GM21529 (cell line): Measurements from ENCODE around the gene SPHK2.

Experiments used
- ATAC-seq: cut with Tn5 transposase; IDR thresholded peaks from one replicate; pipeline ENCODE4 v1.9.1; 2021; ENCODE audit not compliant: unreplicated experiment

The SPHK2 gene

DNA sequence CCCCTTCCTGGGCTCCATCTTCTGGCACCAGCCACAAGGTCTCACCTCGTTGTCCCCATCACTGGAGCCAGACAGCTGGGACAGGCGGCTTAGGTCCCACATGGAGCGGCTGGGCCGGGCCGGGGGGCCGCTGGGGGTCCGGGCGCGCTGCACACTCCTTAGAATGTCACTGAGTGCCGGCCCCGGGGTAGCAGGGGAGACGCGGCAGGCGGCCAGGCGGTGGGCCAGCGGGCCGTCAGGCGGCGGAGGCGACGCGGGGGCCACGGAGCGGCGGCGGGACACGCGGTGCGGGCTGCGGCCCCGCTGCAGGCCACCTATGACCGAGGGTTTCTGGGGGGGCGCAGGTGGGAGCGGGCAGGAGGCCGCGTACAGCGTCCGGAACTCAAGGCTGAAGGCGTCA, 15.9 kb upstream of the SPHK2 start:
- no peak for ATAC-seq

- no peak for ATAC-seq
Measured at GRCh38 chr19:48603850-48604249, 15.5 kb upstream of the SPHK2 start.

GRCh38 chr19:48606463-48607358, 12.6 kb upstream of the SPHK2 start, which contains the start of gene SPACA4:
SPACA4 (plus strand) TSS chr19:48606742; CDS start chr19:48606979, 237 bp downstream.
- no peak for ATAC-seq

- ATAC-seq, result no peak
Measured at GRCh38 chr19:48607359-48607755, 11.9 kb upstream of the SPHK2 start.

DNA sequence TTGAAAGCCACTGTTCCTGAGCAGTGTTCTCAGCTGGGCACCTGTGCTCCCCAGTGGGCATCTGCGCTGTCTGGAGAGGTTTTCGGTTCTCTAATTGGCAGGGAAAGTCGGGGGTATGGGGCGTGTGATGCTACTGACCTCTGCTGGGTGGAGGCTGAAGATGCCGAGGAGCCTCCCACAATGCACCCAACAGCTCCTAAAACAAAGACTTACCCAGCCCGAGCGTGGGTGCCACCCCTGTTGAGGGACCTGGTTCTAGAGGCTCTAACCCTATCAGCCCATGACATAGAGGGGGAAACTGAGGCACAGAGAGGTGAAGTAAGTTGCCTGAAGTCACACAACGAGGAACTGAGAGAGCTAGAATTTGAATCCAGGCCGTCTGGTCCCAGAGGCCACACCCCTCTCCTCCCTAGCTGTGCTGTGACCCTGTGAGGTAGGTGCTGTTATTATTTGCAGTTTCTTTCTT, 10.5 kb upstream of the SPHK2 start:
- ATAC-seq, result no peak

DNA sequence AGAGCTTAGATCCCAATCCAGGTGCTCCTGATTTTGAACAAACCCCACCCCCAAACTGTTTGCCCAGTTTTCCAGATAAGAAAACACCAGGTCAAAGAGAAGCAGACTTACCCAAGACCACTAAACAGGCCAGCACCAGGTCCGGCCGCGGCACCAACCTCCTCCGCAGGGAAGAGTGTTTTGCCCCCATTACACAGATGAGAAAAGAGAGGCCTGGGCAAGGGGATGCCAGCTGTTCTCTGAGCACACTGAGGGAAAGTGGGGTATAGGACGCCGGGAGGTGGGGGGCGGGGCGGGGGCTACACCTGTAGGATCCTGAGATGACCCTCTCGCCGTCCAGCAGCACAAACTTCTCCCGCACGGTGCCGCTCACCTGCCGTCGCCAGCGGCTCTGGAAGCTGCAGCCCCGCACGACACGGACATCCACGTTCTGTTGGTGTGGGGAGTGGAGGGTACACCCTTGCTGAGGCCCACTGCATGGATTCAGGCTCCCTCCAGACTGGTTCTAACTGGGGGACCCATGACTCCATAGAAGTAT, 9.7 kb upstream of the SPHK2 start:
- no peak for ATAC-seq

- ATAC-seq, result no peak
Measured at GRCh38 chr19:48611872-48612271, 7.4 kb upstream of the SPHK2 start.

DNA sequence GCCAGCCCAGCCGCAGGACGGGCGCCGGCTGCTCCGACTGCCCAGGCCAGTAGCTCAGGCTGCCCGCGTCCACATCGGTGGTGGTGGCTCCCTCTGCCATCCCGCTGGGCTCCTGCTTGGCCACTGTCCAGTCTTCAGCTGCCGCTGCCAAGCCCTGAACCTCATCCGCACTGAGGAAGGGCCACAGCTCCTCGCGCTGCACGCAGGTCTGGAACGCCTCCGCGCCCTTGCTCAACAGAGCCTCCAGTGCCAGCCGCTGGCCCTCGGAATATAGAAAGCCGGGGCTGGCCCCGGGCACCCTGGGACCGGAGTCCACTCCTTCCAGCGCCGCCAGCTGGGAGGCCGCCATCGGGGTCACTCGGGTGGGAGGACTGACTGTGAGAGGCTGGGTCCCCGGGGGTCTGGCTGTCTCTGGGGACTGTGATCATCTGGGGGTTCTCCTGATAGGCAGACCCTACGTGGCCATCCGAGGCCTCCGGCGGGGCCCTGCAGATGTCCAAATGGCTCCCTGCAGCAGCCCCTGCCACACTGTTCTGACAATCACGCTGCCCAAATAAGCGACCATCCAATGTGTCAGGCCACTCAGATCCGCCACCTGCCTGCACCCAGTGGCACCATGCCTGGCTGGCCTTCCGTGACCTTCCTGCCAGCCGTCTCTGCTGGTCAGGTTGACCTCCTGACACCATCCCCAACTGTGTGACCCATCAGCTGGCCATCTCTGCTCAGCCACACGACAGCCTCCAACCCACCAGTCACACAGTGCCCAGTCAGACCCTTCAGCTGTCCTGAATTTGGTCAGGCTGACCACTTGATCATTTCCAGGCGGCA, 6.1 kb upstream of the SPHK2 start:
- ATAC-seq, result no peak

DNA sequence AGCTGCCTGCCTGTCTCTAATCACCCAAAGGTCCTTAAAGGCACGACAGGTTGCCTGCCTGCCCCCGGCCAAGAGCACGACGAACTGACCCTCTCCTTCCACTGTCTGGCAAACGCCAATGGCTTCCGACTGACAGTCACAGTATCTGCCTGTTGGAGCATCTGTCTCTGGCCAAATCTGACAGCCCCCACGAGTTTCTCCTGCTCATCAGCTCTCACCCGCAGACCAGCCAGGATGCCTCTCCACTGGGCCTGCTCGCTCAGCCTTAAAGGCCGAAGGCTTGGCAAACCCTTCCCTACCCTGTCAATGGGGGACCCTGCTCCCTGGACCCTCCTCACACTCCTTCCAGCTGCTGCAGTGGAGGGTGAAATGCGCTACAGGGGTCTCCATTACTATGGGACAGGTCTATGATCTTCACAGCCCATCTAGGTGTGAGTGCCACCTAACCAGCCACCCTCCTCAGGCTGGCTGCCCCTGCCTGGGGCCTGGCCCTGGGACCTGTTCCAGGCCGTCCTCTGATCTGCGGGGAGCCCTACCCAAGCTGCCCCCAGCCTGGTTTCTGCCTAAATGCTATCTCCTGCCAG, 5.4 kb upstream of the SPHK2 start:
- no peak for ATAC-seq

- no peak for ATAC-seq
Measured at GRCh38 chr19:48614436-48615230, 4.7 kb upstream of the SPHK2 start, which contains the start of gene FAM83E. FAM83E (minus strand) TSS chr19:48615076; CDS start chr19:48613372, 1,704 bp downstream.

GRCh38 chr19:48615231-48616040, 3.9 kb upstream of the SPHK2 start:
- ATAC-seq, result no peak

GRCh38 chr19:48616041-48616436, 3.3 kb upstream of the SPHK2 start:
- no peak for ATAC-seq

GRCh38 chr19:48616491-48617056, 2.7 kb upstream of the SPHK2 start:
- no peak for ATAC-seq

DNA sequence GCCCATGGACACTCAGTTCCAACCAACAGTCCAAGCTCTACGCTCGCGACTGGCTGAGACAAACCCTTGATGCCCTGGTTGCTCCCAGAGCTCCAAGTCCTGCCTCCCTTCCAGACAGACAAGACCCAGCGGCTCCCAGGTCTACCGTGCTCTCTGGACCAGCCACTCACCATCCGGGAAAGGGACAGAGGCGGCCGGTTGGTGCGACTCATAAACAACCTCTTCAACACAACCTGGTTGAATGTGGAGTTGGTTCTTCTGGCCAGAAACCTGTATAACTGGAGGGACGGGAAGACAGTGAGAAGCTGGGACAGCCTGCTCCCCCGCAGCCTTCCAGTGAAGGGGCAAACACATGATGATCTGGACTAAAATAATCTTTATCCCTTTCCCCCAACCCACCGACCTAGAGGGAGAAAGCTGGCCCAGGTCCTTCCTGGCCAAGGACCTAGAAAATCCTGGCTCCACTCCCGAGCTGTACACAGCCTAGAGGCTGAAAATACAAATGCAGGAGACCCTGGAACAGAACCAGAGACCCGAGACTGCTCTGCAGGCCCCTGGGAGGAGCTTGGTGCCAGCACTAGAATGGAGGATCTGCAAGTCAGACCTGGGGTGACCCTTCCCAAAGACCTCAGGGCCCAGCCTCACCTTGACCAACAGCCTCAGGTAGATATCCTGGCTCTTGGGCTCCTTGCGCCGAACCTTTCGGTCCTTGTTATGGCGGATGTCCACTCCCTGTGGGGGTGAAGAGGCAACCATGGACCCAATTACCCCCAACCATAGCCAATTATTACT, 2.0 kb upstream of the SPHK2 start:
- no peak for ATAC-seq

DNA sequence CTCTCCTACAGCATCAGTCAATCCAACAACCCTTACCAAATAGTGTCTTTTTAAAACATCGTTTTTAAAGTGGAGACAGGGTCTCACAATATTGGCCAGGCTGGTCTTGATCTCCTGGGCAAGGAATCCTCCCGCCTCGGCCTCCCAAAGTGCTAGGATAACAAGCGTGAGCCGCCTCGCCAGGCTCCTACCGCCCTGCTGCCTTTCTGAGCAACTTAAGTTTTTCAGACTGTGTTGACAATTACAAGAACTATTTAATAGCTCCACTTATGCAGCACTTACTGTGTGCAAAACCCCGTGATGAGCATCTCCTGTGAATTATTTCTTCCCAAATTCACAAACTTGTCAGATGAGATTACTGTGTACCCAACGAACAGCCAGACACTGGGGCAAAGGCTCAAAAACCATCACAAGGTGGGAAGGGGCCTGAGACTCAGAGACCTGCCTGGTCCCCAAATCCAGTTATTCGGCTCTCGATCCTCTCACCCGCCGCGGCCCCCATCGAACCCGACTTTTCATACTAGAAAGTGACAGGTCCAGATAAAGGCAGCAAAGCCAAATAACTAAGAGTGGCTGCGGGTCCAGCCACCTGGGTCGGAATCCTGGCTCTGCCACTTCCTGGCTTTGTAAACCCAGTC, 909 bp upstream of the SPHK2 start:
- ATAC-seq, result no peak

DNA sequence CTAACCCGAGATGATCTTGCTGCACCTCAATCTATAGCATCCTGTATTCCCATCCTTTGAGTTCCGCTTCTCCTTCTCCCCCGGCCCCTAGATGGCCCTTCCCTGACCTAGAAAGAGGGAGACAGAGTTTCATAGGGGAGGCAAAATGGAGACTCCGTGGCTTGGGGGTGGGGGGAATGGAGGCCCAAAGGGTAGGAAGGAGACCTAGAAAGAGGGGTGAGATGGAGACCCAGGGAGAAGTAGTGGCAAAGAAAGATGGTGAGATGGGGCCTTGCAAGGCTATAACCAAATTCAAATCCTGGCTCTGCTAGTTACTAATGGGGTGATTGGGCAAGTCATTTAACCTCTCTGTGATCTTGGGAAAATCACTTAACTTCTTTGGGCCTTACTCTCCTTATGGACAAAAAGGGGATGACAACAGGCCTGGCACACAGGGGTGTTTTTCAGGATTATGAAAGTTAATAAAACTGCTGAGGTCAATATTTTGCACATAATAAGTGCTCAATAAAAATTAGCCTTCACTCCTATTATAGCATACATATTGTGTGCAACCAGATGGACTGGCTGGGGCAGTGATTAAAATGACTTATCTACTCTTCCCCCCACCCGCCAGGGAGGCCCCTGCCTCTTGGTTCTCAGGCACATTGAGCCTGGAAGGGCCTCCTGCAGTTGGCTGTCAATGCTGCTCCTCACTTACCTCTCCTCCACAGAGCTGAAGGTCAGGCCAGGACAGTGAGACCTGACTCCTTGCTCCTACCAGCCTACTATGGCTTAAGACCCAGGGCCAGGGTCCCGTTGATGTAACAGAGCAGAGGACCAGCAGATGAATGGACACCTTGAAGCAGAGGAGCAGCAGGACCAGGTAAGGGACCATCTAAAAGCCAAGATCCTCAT, 633 bp downstream of the SPHK2 start:
- no peak for ATAC-seq

- ATAC-seq, result no peak
Measured at GRCh38 chr19:48623556-48624066, 4.3 kb downstream of the SPHK2 start.
